ENCODE data around the gene L3MBTL4.

L3MBTL4 gene

DNA sequence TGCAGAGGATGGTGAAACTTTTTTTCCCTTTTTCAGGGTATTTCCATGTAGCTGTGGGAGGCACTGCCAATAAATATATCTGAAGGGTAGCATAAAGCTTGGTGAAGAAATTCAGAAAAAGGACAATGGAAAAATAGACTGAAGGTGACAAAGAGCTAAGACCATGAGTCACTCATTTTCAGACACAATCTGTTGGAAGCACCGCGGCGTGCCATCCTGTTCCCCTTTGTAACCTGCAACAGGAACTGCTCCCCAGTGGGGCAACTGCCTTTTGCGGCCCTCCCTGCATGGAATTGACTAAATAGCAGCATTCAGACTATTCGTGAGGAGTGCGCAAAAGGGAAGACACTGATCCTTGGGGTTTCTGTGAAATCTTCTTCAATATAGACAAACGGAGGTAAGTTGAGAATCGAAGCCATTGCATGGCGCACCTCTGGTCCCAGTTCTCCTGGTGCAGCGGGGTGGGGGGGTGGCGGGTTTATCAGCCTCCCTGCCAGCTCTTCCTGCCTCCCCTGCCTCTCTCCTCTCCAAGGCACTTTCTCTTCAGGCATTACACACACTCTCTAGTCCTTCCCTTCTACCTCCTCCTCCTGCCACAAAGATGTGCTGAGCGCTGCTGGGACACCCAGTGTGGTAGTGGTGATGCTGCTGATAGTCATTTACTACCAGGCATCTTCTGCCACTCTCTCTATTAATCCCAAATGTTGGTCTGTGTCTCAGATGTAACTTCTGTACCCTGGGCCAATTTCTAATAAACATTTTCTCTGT, 393.2 kb downstream of the L3MBTL4 start:
- H3K9me3 ChIP-seq (ENCODE audit: control insufficient read depth, low read length): no peaks in the 10 kb centered on the region
- no peak overlapping the region for H3K4me2 ChIP-seq (ENCODE audit: low read length, poor library complexity, severe bottlenecking)
- no peak overlapping the region for H3K14ac ChIP-seq (ENCODE audit: low read length in 2 of 2)
- no peak overlapping the region for H2BK5ac ChIP-seq (ENCODE audit: low read depth, low read length, poor library complexity, severe bottlenecking)
- no peak overlapping the region for H3K4me3 ChIP-seq (ENCODE audit: insufficient read depth in 1 of 2, low read depth in 1 of 2, low read length in 2 of 2)
- H3K27me3 ChIP-seq (ENCODE audit: control insufficient read depth in 1 of 2, insufficient read depth in 1 of 2, low read length in 2 of 2): no peaks in the 10 kb centered on the region
- H3K9ac ChIP-seq (ENCODE audit: low read length): no peak overlapping the region
- 90% methylated on average over 12 of the region's 12 CpGs for WGBS
- H4K8ac ChIP-seq (ENCODE audit: low read length): peak overlapping the region; percentile 76
- no peak overlapping the region for H3K23ac ChIP-seq (ENCODE audit: low read length in 2 of 2)
- no peak overlapping the region for H4K91ac ChIP-seq (ENCODE audit: low read length)
- H2BK12ac ChIP-seq (ENCODE audit: low read length in 2 of 2): no peak overlapping the region
- no peak overlapping the region for H2AK5ac ChIP-seq (ENCODE audit: low read length, severe bottlenecking)
- no peak overlapping the region for H2AFZ ChIP-seq (ENCODE audit: low read depth, low read length)
- H3K27ac ChIP-seq (ENCODE audit: low read length, poor library complexity, severe bottlenecking): no peak overlapping the region
- H3K36me3 ChIP-seq (ENCODE audit: control insufficient read depth in 1 of 2, insufficient read depth in 2 of 2, low read depth in 1 of 2, low read length in 2 of 2): no peaks in the 10 kb centered on the region
- H3K18ac ChIP-seq (ENCODE audit: low read depth in 1 of 2, low read length in 2 of 2): no peak overlapping the region
- H2BK120ac ChIP-seq (ENCODE audit: low read depth, low read length): no peak overlapping the region
- H2BK15ac ChIP-seq (ENCODE audit: low read depth, poor library complexity, severe bottlenecking): no peak overlapping the region
- no peaks in the 10 kb centered on the region for H3K79me1 ChIP-seq (replicated peaks; ENCODE audit: low read length, poor library complexity, severe bottlenecking)
- no peak for DNase-seq
- no peaks in the 10 kb centered on the region for H3K4me1 ChIP-seq (ENCODE audit: control insufficient read depth, insufficient read depth, low read depth, low read length)
- H3K4ac ChIP-seq (ENCODE audit: low read depth in 1 of 2, low read length in 2 of 2): no peak overlapping the region

DNA sequence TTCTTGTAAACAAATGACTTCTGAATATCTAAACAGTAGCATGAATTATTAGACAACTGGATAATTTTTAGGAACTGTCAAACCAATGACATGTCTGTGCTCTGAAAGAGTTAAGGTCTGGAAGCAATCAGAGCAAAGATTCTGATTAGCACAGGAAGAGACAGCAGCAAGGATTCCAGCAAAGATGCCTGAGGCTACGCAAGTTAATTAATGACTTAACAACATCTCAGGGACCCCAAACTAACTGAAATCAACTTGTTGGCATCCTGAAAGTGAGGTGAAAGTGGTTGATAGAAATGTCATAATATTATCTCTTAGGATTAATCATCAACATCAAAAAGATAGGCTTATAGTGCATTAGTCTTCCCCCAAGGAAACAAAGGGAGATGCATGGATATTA, 396.0 kb downstream of the L3MBTL4 start:
- Histone ChIP-seq H3K4me3 (ENCODE audit: insufficient read depth in 1 of 2, low read depth in 1 of 2, low read length in 2 of 2) (no peak overlapping the region), H3K27ac (ENCODE audit: low read length, poor library complexity, severe bottlenecking) (no peak overlapping the region), H4K8ac (ENCODE audit: low read length) (no peak overlapping the region), H2AK5ac (ENCODE audit: low read length, severe bottlenecking) (no peak overlapping the region), H3K4me1 (ENCODE audit: control insufficient read depth, insufficient read depth, low read depth, low read length) (no peaks in the 10 kb centered on the region), H2AFZ (ENCODE audit: low read depth, low read length) (no peak overlapping the region), H2BK12ac (ENCODE audit: low read length in 2 of 2) (no peak overlapping the region), H4K91ac (ENCODE audit: low read length) (no peak overlapping the region), H3K23ac (ENCODE audit: low read length in 2 of 2) (no peak overlapping the region), H3K9me3 (ENCODE audit: control insufficient read depth, low read length) (no peaks in the 10 kb centered on the region), H3K79me1 (replicated peaks; ENCODE audit: low read length, poor library complexity, severe bottlenecking) (no peaks in the 10 kb centered on the region), H3K14ac (ENCODE audit: low read length in 2 of 2) (no peak overlapping the region), H3K18ac (ENCODE audit: low read depth in 1 of 2, low read length in 2 of 2) (no peak overlapping the region), H2BK120ac (ENCODE audit: low read depth, low read length) (no peak overlapping the region), H3K9ac (ENCODE audit: low read length) (no peak overlapping the region), H3K4ac (ENCODE audit: low read depth in 1 of 2, low read length in 2 of 2) (no peak overlapping the region), H3K36me3 (ENCODE audit: control insufficient read depth in 1 of 2, insufficient read depth in 2 of 2, low read depth in 1 of 2, low read length in 2 of 2) (no peaks in the 10 kb centered on the region), H3K4me2 (ENCODE audit: low read length, poor library complexity, severe bottlenecking) (no peak overlapping the region), H3K27me3 (ENCODE audit: control insufficient read depth in 1 of 2, insufficient read depth in 1 of 2, low read length in 2 of 2) (no peaks in the 10 kb centered on the region), H2BK5ac (ENCODE audit: low read depth, low read length, poor library complexity, severe bottlenecking) (no peak overlapping the region), H2BK15ac (ENCODE audit: low read depth, poor library complexity, severe bottlenecking) (no peak overlapping the region)
- DNase-seq: no peak
- WGBS: no CpG with 5 or more reads among the region's 1 CpG

DNA sequence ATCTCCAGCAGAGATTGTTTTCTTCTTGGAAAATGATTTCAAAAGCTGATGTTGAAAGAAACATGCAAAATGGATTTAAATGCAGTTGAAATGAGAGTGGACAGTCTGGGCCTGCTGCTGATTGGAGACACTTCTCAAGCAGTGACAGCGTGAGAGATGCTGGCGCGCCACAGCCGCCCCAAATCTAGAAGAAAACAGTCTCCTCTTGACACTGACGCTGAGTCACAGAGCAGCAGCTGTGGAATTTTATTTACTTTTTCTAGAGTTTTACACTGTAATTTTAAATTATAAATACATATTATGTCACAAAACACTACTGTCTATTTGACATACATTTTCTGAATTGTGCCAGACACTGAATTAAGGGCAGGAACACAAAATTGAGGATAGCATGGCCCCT, 397.5 kb downstream of the L3MBTL4 start:
- Histone ChIP-seq H3K79me1 (replicated peaks; ENCODE audit: low read length, poor library complexity, severe bottlenecking) (no peaks in the 10 kb centered on the region), H3K27ac (ENCODE audit: low read length, poor library complexity, severe bottlenecking) (no peak overlapping the region), H2AK5ac (ENCODE audit: low read length, severe bottlenecking) (no peak overlapping the region), H2BK15ac (ENCODE audit: low read depth, poor library complexity, severe bottlenecking) (no peak overlapping the region), H3K14ac (ENCODE audit: low read length in 2 of 2) (no peak overlapping the region), H4K8ac (ENCODE audit: low read length) (no peak overlapping the region), H3K9me3 (ENCODE audit: control insufficient read depth, low read length) (no peaks in the 10 kb centered on the region), H2BK120ac (ENCODE audit: low read depth, low read length) (no peak overlapping the region), H3K27me3 (ENCODE audit: control insufficient read depth in 1 of 2, insufficient read depth in 1 of 2, low read length in 2 of 2) (no peaks in the 10 kb centered on the region), H3K36me3 (ENCODE audit: control insufficient read depth in 1 of 2, insufficient read depth in 2 of 2, low read depth in 1 of 2, low read length in 2 of 2) (no peaks in the 10 kb centered on the region), H3K9ac (ENCODE audit: low read length) (no peak overlapping the region), H3K23ac (ENCODE audit: low read length in 2 of 2) (no peak overlapping the region), H3K4ac (ENCODE audit: low read depth in 1 of 2, low read length in 2 of 2) (no peak overlapping the region), H2BK5ac (ENCODE audit: low read depth, low read length, poor library complexity, severe bottlenecking) (no peak overlapping the region), H2BK12ac (ENCODE audit: low read length in 2 of 2) (no peak overlapping the region), H3K4me3 (ENCODE audit: insufficient read depth in 1 of 2, low read depth in 1 of 2, low read length in 2 of 2) (no peak overlapping the region), H4K91ac (ENCODE audit: low read length) (no peak overlapping the region), H3K4me1 (ENCODE audit: control insufficient read depth, insufficient read depth, low read depth, low read length) (no peaks in the 10 kb centered on the region), H2AFZ (ENCODE audit: low read depth, low read length) (no peak overlapping the region), H3K18ac (ENCODE audit: low read depth in 1 of 2, low read length in 2 of 2) (no peak overlapping the region), H3K4me2 (ENCODE audit: low read length, poor library complexity, severe bottlenecking) (no peak overlapping the region)
- no CpG with 5 or more reads among the region's 5 CpGs for WGBS
- no peak for DNase-seq

DNA sequence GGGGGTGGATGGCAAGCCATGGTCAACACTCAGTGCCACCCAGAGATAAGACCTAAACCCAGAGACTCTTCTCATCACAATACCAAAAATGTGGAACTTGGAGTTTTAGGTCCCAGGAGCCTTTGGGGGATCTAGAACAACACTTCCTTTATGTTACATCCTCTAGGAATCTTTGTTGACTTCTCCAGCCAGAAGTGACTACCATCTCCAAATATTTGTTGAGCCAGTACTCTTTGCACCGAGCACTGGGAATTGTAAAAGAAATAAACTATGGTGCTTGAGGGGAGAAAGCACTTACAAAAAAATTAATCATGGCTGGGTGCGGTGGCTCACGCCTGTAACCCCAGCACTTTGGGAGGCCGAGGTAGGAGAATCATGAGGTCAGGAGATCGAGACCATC, 399.3 kb downstream of the L3MBTL4 start:
- no peak for DNase-seq
- Histone ChIP-seq H3K18ac (ENCODE audit: low read depth in 1 of 2, low read length in 2 of 2) (no peak overlapping the region), H3K4me2 (ENCODE audit: low read length, poor library complexity, severe bottlenecking) (no peak overlapping the region), H3K23ac (ENCODE audit: low read length in 2 of 2) (no peak overlapping the region), H4K8ac (ENCODE audit: low read length) (no peak overlapping the region), H3K36me3 (ENCODE audit: control insufficient read depth in 1 of 2, insufficient read depth in 2 of 2, low read depth in 1 of 2, low read length in 2 of 2) (no peaks in the 10 kb centered on the region), H4K91ac (ENCODE audit: low read length) (no peak overlapping the region), H3K14ac (ENCODE audit: low read length in 2 of 2) (no peak overlapping the region), H2BK12ac (ENCODE audit: low read length in 2 of 2) (no peak overlapping the region), H2BK120ac (ENCODE audit: low read depth, low read length) (no peak overlapping the region), H3K4me1 (ENCODE audit: control insufficient read depth, insufficient read depth, low read depth, low read length) (no peaks in the 10 kb centered on the region), H2AFZ (ENCODE audit: low read depth, low read length) (no peak overlapping the region), H3K4ac (ENCODE audit: low read depth in 1 of 2, low read length in 2 of 2) (no peak overlapping the region), H3K4me3 (ENCODE audit: insufficient read depth in 1 of 2, low read depth in 1 of 2, low read length in 2 of 2) (no peak overlapping the region), H2BK5ac (ENCODE audit: low read depth, low read length, poor library complexity, severe bottlenecking) (no peak overlapping the region), H3K9ac (ENCODE audit: low read length) (no peak overlapping the region), H3K79me1 (replicated peaks; ENCODE audit: low read length, poor library complexity, severe bottlenecking) (no peaks in the 10 kb centered on the region), H2AK5ac (ENCODE audit: low read length, severe bottlenecking) (no peak overlapping the region), H3K9me3 (ENCODE audit: control insufficient read depth, low read length) (no peaks in the 10 kb centered on the region), H3K27me3 (ENCODE audit: control insufficient read depth in 1 of 2, insufficient read depth in 1 of 2, low read length in 2 of 2) (no peaks in the 10 kb centered on the region), H3K27ac (ENCODE audit: low read length, poor library complexity, severe bottlenecking) (no peak overlapping the region), H2BK15ac (ENCODE audit: low read depth, poor library complexity, severe bottlenecking) (no peak overlapping the region)
- 86% methylated on average over 5 of the region's 5 CpGs for WGBS
